Activated T-helper 2 cell treated with anti-CD3 and anti-CD28 coated beads, Interferon-gamma antibody, Interleukin-2, Interleukin-4, amounts not matched to agents 10 μg/mL and 5 μg/mL and 100 μg/mL, durations not matched to agents 14 hours and 24 hours and 36 hours (primary cell): Measurements from ENCODE around the gene GALNT14. TPM values are rescaled to one million over a fixed set of nuclear protein-coding genes. Genes with fewer than 3 reads are reported as not detected.
"Not testable (repeated sequence)": the region's sequence is repeated elsewhere in the genome, so short reads cannot be mapped to it uniquely, and the experiment has no call there.

ENCODE experiments used
- DNase-seq: peaks from one replicate; pipeline ENCODE4 v3.0.0; 2021; ENCODE audit warnings: low spot score
- H3K27ac Mint-ChIP-seq: one replicate; pipeline ENCODE4 v1.8.0; 2021; ENCODE audit warnings: mixed read lengths
- H3K27me3 Mint-ChIP-seq: one replicate; pipeline ENCODE4 v1.8.0; 2021; ENCODE audit warnings: low read depth, mixed read lengths
- H3K36me3 Mint-ChIP-seq: one replicate; pipeline ENCODE4 v1.8.0; 2021; ENCODE audit warnings: low read depth, mixed read lengths
- H3K4me1 Mint-ChIP-seq: one replicate; pipeline ENCODE4 v1.8.0; 2021; ENCODE audit warnings: low read depth, mixed read lengths
- H3K4me3 Mint-ChIP-seq: one replicate; pipeline ENCODE4 v1.8.0; 2021; ENCODE audit warnings: low read depth, mild to moderate bottlenecking, moderate library complexity, mixed read lengths
- H3K9me3 Mint-ChIP-seq: one replicate; pipeline ENCODE4 v1.8.0; 2021; ENCODE audit warnings: mixed read lengths
- intact Hi-C: fragments of 100-400 bp; cut with micrococcal nuclease; formaldehyde crosslinking; loops from one replicate; pipeline ENCODE4 v1.15.1; 2023
- total RNA-seq: library from RNA; stranded (reverse); gene quantifications from 2 replicates; pipeline ENCODE4 v1.2.3, GENCODE V29; 2022

Gene GALNT14, protein sequence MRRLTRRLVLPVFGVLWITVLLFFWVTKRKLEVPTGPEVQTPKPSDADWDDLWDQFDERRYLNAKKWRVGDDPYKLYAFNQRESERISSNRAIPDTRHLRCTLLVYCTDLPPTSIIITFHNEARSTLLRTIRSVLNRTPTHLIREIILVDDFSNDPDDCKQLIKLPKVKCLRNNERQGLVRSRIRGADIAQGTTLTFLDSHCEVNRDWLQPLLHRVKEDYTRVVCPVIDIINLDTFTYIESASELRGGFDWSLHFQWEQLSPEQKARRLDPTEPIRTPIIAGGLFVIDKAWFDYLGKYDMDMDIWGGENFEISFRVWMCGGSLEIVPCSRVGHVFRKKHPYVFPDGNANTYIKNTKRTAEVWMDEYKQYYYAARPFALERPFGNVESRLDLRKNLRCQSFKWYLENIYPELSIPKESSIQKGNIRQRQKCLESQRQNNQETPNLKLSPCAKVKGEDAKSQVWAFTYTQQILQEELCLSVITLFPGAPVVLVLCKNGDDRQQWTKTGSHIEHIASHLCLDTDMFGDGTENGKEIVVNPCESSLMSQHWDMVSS
- total RNA-seq, result 0.50 and 0.90 TPM in 2 replicates

DNA sequence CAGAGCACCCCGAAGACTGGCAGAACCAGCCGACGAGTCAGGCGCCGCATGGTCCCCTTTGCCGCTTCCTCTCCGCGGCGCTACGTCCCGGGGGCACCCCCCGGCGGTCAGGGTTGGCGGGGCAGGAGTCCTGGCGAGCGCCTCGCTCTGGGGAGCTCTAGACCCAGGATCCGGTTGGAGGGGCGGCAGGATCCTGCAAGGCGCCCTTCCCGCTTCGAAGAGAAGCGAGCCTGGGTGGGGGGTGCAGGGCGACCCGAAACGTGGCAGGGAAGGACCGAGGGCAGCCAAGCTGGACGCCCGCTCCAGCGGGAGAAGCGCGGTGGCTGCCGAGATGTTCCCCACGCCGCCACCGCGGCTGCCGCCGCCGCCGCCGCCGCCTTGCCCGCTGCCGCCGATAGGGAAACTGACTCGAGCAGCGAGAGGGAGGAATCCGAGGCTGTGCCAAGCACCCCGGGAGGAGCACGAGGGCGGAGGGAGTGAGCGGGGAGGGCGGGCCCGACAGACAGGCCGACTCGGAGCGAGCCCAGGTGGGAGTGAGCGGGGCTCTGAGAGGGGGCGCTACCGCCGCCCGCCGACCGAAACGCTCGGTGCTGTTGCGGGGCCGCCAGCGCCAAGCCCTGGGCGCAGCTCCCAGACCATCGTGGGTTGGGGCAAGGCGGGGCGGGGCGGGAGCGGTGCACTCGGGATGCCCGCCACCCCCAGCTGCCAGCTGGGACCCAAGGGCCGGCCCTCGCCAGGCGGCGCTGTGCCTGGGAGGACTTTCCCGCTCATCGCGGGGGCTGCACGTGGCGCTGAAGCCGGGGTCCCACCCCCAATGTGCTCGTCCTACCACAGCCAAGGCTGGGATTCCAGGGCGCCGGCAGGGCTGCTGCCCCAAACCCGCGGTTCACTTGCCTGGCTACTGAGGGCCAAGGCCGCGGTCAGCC is at the start of gene GALNT14:
TSS of gene GALNT14 (minus strand) at position 404 of the 926 bp plus-strand sequence. CDS start at position 50, 354 bp downstream.
- H3K27ac Mint-ChIP-seq, result no peak within 1 kb of the TSS
- peak; percentile 13 for DNase-seq
- peak within 1 kb of the TSS; percentile 58 for H3K4me3 Mint-ChIP-seq
- no peaks in the 10 kb centered on the region for H3K9me3 Mint-ChIP-seq
- peaks cover 5% of the 10 kb centered on the region for H3K4me1 Mint-ChIP-seq
- intact Hi-C loops, result no loop called here
- no peaks in the 10 kb centered on the region for H3K36me3 Mint-ChIP-seq
- peaks cover 55% of the 10 kb centered on the region for H3K27me3 Mint-ChIP-seq

DNA sequence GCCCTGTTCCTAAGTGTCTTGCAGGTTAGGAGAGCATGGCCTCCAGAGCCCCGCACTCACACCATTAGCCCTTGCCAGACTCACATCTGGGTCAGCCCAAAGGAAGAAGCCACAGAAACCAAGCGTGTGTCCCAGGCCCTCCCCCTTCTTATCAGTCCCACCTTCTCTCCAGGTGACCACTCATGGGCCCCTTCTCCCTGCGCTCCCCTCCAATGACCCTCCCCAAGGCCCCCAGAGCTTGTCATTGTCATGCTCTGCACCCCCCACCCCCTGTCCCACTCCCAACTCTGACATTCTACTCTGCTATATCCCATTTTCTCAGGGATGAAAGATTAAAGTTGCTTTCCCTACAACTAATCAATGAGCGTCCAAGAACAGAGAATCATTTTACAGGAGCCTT is 48.9 kb upstream of the GALNT14 start:
- H3K27ac Mint-ChIP-seq, result no peak overlapping the region
- no peaks in the 10 kb centered on the region for H3K27me3 Mint-ChIP-seq
- no peak overlapping the region for H3K4me3 Mint-ChIP-seq
- no peaks in the 10 kb centered on the region for H3K4me1 Mint-ChIP-seq
- no peaks in the 10 kb centered on the region for H3K9me3 Mint-ChIP-seq
- intact Hi-C loops, result no loop called here
- DNase-seq, result no peak
- H3K36me3 Mint-ChIP-seq, result no peaks in the 10 kb centered on the region

DNA sequence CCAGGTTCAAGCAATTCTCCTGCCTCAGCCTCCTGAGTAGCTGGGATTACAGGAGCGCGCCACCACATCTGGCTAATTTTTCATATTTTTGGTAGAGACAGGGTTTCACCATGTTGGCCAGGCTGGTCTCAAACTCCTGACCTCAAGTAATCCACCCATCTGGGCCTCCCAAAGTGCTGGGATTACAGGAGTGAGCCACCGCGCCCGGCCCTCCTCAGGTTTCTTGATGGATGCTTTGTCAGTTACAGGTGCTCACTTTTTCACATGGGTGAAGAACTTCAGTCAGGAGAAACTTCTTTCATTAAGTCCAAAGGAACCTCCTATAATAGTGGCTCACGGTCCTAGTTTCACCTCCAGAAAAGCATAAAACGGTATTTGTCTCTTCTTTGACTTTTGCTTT is 45.7 kb upstream of the GALNT14 start:
- H3K9me3 Mint-ChIP-seq, DNase-seq, H3K36me3 Mint-ChIP-seq, H3K4me3 Mint-ChIP-seq, H3K27me3 Mint-ChIP-seq, intact Hi-C loops, H3K27ac Mint-ChIP-seq, H3K4me1 Mint-ChIP-seq: not testable (repeated sequence)

DNA sequence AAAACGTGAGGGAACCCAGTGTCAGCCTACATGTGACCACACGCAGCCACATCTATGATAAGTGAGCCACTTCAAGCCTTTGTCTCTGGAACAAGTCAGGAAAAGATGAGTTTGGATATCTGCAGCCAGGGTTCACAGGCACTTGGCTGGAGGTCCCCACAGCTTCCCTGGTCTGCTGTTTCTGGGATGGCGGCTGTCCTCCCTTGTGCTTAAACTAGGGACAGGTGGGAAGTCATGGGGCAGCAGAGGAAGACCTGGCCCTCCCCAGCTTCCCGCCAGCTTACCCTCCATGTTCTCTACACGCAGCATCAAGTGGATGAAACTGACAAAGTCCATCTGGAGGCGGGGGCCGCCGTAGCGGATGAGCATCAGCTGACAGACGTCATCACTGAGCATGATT is 38.5 kb upstream of the GALNT14 start:
- Mint-ChIP-seq H3K27ac (no peak overlapping the region), H3K36me3 (no peaks in the 10 kb centered on the region)
- intact Hi-C loops, result loop anchor here (10.0 kb wide), 1 partner anchor 312 kb away; no protein-coding TSS in a partner anchor

DNA sequence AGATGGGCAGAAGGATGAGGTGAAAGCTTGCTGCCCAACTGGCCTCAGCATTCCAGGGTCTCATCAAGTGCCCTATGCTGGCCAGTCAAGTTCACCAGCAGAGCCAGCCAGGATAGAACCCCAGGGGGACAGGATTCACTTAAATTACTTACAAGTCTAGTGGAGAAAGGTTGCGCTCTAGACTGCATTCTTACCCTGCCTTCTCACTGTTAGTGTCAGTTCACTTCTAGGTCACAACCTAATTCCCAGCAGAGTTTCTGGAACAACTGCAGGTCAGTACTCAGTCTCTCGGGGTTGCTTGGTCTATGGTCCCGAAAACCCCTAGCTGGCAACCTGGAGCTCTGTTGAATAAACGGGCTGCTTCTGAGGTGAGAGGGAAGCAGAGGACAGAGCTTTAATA is 32.9 kb upstream of the GALNT14 start:
- Mint-ChIP-seq H3K4me3 (no peak overlapping the region), H3K27ac (no peak overlapping the region), H3K27me3 (peaks cover 9% of the 10 kb centered on the region), H3K36me3 (no peaks in the 10 kb centered on the region), H3K4me1 (no peaks in the 10 kb centered on the region), H3K9me3 (no peaks in the 10 kb centered on the region)
- intact Hi-C loops, result loop anchor here (10.0 kb wide), 1 partner anchor 306 kb away; no protein-coding TSS in a partner anchor
- DNase-seq, result no peak

More for the DNA sequence above, 38.5 kb upstream of the GALNT14 start:
- no peaks in the 10 kb centered on the region for H3K9me3 Mint-ChIP-seq
- H3K4me3 Mint-ChIP-seq, result no peak overlapping the region
- no peaks in the 10 kb centered on the region for H3K4me1 Mint-ChIP-seq
- no peak for DNase-seq
- peaks cover 8% of the 10 kb centered on the region for H3K27me3 Mint-ChIP-seq

DNA sequence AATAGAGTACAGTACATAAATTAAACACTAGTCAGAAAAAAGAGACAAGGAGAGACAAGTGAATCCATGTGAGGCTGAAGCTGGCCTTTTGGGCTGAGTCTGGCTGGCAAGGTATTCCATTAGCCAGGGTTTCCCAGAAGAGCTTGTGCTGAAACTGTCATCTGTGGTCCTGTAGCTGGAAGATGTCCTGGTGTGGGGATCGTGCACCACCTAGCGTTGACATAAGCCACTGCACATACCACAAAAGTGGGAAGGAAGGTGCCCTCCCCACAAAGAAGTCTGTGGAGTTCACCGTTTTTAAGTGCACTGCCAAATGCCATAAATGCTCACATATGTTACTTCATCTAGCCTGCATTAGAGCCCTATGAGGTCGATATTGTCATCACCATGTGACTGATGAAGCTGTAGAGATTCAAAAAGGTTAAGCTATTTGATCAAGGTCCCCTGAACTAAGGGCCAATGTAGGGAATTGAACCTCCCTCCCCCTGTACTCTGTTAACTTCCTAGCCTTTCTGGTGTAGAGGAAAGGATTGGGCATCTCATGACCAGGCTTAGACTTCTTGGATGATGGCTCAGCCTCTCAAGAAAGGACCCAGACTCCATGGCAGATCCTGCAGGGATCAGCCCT is 31.9 kb upstream of the GALNT14 start:
- no peaks in the 10 kb centered on the region for H3K36me3 Mint-ChIP-seq
- no peaks in the 10 kb centered on the region for H3K9me3 Mint-ChIP-seq
- peak; percentile 28 for DNase-seq
- H3K27ac Mint-ChIP-seq, result no peak overlapping the region
- intact Hi-C loops, result loop anchor here (1.0 to 10.0 kb wide), 3 partner anchors 163 to 456 kb away; no protein-coding TSS in a partner anchor
- H3K4me1 Mint-ChIP-seq, result peaks cover under 1% of the 10 kb centered on the region
- peaks cover 9% of the 10 kb centered on the region for H3K27me3 Mint-ChIP-seq
- no peak overlapping the region for H3K4me3 Mint-ChIP-seq

DNA sequence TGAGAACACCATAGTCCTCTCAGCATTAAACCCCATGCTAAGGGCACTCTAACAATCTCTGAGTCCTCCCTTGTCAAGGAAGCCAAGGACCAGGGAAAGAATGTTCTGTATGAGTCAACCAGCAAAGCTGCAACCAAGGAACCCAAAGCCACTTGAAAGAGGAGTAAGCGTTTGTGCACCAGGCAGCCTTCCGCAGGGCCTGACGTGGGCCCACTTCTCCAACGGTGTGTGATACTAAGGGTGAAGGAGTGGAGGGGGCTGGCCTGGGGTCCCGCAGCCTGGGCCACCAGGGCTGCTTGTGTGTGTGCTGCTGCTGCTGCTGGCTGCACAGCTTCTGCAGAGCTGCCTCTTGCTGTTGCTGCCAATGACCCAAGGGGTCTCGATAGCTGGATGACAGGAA is 30.1 kb upstream of the GALNT14 start:
- Mint-ChIP-seq H3K4me3 (no peak overlapping the region), H3K27me3 (peaks cover 8% of the 10 kb centered on the region), H3K9me3 (no peaks in the 10 kb centered on the region), H3K36me3 (no peaks in the 10 kb centered on the region), H3K4me1 (peaks cover 3% of the 10 kb centered on the region), H3K27ac (no peak overlapping the region)
- intact Hi-C loops, result no loop called here
- DNase-seq, result no peak

DNA sequence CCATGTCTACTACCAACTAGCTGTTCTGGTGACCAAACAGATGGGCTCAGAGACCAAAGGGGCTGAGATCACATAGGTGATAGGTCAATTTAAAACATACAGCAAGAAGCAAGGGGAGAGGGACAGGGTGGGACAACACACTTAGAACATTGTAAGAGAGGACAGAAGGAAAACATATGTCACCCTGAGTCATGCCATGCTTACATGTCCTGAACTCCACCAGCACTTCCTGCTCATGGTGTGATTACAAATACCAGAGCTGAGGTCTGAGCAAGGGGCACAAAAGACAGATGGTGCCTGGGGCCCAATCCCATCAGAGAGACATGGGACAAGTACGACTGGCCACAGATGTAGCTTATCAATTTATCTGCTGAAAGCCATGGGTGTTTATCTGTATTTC is 28.7 kb upstream of the GALNT14 start:
- H3K4me3 Mint-ChIP-seq, result no peak overlapping the region

DNA sequence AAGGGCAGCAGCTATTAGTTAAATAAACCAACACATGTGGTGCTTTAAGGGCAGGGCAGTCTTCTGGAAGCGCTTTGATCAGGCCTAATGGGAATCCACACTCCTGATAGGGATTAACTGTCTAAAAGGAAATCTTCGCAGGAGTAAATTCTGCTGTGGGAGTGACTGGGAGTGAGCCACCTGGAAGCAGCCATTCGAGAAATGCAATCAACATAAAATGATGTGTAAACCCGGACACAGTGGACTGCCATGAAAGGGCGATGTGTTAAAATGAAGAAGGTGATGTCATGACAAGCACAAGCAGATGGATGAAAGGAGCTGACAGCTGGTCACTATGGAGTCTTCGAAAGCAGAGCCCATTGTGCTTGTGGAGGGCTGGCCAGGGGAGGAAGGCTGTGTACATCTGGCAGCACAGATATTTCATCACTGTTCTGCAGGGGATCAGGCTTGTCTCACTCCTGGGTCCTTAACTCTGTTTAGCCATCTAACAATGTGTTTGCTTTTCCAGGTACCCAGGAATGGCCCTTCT is 24.8 kb upstream of the GALNT14 start:
- H3K4me1 Mint-ChIP-seq, result peaks cover 3% of the 10 kb centered on the region
- no peaks in the 10 kb centered on the region for H3K27me3 Mint-ChIP-seq
- DNase-seq, result no peak
- no peak overlapping the region for H3K4me3 Mint-ChIP-seq
- no peak overlapping the region for H3K27ac Mint-ChIP-seq
- intact Hi-C loops, result no loop called here
- H3K9me3 Mint-ChIP-seq, result no peaks in the 10 kb centered on the region
- H3K36me3 Mint-ChIP-seq, result no peaks in the 10 kb centered on the region

More for the DNA sequence above, 28.7 kb upstream of the GALNT14 start:
- no peak for DNase-seq
- H3K9me3 Mint-ChIP-seq, result no peaks in the 10 kb centered on the region
- no peaks in the 10 kb centered on the region for H3K36me3 Mint-ChIP-seq
- intact Hi-C loops, result no loop called here
- H3K27ac Mint-ChIP-seq, result no peak overlapping the region
- peaks cover 5% of the 10 kb centered on the region for H3K27me3 Mint-ChIP-seq
- peaks cover 3% of the 10 kb centered on the region for H3K4me1 Mint-ChIP-seq

DNA sequence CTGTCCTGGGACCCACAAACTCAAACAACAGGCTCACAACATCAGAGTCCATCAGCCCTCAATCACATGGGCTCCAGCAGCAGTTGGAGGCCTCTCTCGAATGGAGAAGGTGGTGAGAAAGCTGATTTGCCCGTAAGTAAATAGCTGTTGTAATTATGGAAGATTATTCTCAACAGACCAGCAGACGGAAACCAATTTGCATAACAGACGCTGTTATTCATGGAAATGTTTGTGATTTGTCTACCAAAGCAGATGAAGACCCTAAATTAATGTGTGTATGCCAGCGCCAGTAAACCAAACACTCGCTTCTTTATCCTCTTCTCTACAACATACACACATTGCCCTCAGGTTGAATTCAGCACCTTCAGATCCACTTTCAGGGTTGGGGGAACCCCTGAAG is 23.4 kb upstream of the GALNT14 start:
- Mint-ChIP-seq H3K27me3 (no peaks in the 10 kb centered on the region), H3K9me3 (no peaks in the 10 kb centered on the region), H3K36me3 (no peaks in the 10 kb centered on the region), H3K4me3 (no peak overlapping the region), H3K27ac (no peak overlapping the region), H3K4me1 (peaks cover 3% of the 10 kb centered on the region)
- DNase-seq, result no peak
- intact Hi-C loops, result no loop called here

DNA sequence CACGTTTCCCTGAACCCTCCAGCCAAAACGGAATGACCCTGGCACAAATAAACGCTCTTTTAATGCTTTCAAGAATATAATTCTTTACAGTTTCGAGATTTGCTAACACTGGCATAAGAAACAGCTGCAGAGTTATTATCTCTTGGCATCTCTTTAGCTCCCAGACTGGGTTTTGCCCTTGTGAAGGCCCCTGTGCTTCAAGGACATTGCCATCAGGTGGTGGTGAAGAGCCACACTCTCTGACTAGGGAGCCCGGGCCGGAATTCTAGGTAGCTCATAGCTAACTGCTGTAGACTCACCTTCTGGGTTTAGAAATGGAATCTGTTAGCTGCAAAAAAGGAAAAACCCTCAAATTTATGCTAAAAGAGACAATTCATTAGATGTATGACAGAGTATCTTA is 13.3 kb upstream of the GALNT14 start:
- peaks cover 16% of the 10 kb centered on the region for H3K27me3 Mint-ChIP-seq
- no peak overlapping the region for H3K27ac Mint-ChIP-seq
- H3K9me3 Mint-ChIP-seq, result no peaks in the 10 kb centered on the region
- intact Hi-C loops, result no loop called here
- H3K4me3 Mint-ChIP-seq, result no peak overlapping the region
- no peaks in the 10 kb centered on the region for H3K36me3 Mint-ChIP-seq
- no peak for DNase-seq
- no peaks in the 10 kb centered on the region for H3K4me1 Mint-ChIP-seq

DNA sequence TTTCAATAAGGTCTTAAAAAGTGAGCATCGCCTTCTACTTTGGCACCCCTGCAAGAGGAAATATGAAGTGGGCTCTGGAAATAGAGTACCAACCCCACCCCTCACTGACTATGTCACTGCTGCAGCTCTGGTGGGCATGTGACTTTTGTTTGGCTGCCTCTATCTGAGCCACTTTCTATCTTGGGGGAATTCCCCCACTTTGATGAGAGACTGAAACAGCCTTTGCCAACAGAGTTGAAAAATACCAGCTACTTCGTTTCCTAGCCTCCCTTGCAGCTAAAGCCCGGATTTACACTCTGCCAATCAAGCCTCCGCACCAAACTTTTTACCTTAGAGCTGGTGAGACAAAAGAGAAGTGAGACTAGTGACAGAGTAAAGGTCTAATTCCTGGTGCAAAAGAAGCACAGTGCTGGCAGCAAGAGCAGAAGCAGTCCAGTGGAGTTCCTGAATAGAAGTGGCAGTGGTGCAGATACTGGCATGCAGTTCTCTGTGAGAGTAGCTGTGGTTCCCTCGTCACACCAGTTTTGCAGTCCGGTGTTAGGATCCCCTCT is 12.0 kb upstream of the GALNT14 start:
- H3K27me3 Mint-ChIP-seq, result peaks cover 17% of the 10 kb centered on the region
- no peak overlapping the region for H3K4me3 Mint-ChIP-seq
- intact Hi-C loops, result no loop called here
- no peak for DNase-seq
- H3K9me3 Mint-ChIP-seq, result no peaks in the 10 kb centered on the region
- no peaks in the 10 kb centered on the region for H3K4me1 Mint-ChIP-seq
- H3K27ac Mint-ChIP-seq, result no peak overlapping the region
- no peaks in the 10 kb centered on the region for H3K36me3 Mint-ChIP-seq
